Measurements from ENCODE around the gene SNX25. TPM values are rescaled to one million over a fixed set of nuclear protein-coding genes. Genes with fewer than 3 reads are reported as not detected.
"Not testable (repeated sequence)": the region's sequence is repeated elsewhere in the genome, so short reads cannot be mapped to it uniquely, and the experiment has no call there.

Gene SNX25
- total and polyA plus RNA-seq, 4 donors: 18.3 to 33.5 (median 24.8) TPM

- H3K27me3 ChIP-seq (ENCODE audit: control insufficient read depth, insufficient read depth, low read length); H3K36me3 ChIP-seq (ENCODE audit: control insufficient read depth, insufficient read depth, low read length); H3K4me3 ChIP-seq (ENCODE audit: low read depth, low read length); H3K9me3 ChIP-seq (ENCODE audit: control insufficient read depth, insufficient read depth, low read length); DNase-seq (ENCODE audit: low read depth in 4 of 6, low spot score in 6 of 6); H3K4me1 ChIP-seq (ENCODE audit: control insufficient read depth, insufficient read depth, low read length); H3K27ac ChIP-seq (ENCODE audit: low read depth, low read length): not testable (repeated sequence)
- no CpG with 5 or more reads among the region's 32 CpGs for WGBS (ENCODE audit: insufficient coverage)
Observed at GRCh38 chr4:185240486-185240885, 31.1 kb downstream of the SNX25 start.

GRCh38 chr4:185242749-185243533 lies 33.5 kb downstream of the SNX25 start:
- WGBS (ENCODE audit: insufficient coverage): 83% methylated on average over 1 of the region's 6 CpGs

DNA sequence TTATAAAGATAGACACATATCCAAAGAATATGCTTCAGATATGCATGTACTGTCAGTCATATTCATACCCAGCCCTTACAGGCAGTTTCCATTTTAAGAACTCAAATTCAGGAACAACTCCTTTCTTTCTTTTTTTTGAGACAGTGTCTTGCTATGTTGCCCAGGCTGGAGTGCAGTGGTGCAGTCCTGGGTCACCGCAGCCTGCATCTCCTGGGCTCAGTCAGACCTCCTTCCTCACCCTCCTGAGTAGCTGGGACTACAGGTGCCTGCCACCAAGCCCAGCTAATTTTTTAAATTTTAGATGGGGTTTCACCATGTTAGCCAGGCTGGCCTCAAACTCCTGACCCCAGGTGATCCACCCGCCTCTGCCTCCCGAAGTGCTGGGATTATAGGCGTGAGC lies 34.5 kb downstream of the SNX25 start:
- no peaks in the 10 kb centered on the region for H3K4me1 ChIP-seq (ENCODE audit: control insufficient read depth, insufficient read depth, low read length)
- no peaks in the 10 kb centered on the region for H3K9me3 ChIP-seq (ENCODE audit: control insufficient read depth, insufficient read depth, low read length)
- H3K27me3 ChIP-seq (ENCODE audit: control insufficient read depth, insufficient read depth, low read length): no peaks in the 10 kb centered on the region
- H3K27ac ChIP-seq (ENCODE audit: low read depth, low read length): no peak overlapping the region
- no peaks in the 10 kb centered on the region for H3K36me3 ChIP-seq (ENCODE audit: control insufficient read depth, insufficient read depth, low read length)
- no peak overlapping the region for H3K4me3 ChIP-seq (ENCODE audit: low read depth, low read length)
- no peak for DNase-seq (ENCODE audit: low read depth in 4 of 6, low spot score in 6 of 6)
- WGBS (ENCODE audit: insufficient coverage): 80% methylated on average over 1 of the region's 4 CpGs

More at GRCh38 chr4:185242749-185243533, 33.5 kb downstream of the SNX25 start:
- Histone ChIP-seq H3K27me3 (ENCODE audit: control insufficient read depth, insufficient read depth, low read length) (no peaks in the 10 kb centered on the region), H3K4me1 (ENCODE audit: control insufficient read depth, insufficient read depth, low read length) (no peaks in the 10 kb centered on the region), H3K9me3 (ENCODE audit: control insufficient read depth, insufficient read depth, low read length) (no peaks in the 10 kb centered on the region), H3K36me3 (ENCODE audit: control insufficient read depth, insufficient read depth, low read length) (no peaks in the 10 kb centered on the region), H3K4me3 (ENCODE audit: low read depth, low read length) (no peak overlapping the region), H3K27ac (ENCODE audit: low read depth, low read length) (peak overlapping the region; percentile 47)
- peak in 1 of 6 donors; percentile 50 for DNase-seq (ENCODE audit: low read depth in 4 of 6, low spot score in 6 of 6)

DNA sequence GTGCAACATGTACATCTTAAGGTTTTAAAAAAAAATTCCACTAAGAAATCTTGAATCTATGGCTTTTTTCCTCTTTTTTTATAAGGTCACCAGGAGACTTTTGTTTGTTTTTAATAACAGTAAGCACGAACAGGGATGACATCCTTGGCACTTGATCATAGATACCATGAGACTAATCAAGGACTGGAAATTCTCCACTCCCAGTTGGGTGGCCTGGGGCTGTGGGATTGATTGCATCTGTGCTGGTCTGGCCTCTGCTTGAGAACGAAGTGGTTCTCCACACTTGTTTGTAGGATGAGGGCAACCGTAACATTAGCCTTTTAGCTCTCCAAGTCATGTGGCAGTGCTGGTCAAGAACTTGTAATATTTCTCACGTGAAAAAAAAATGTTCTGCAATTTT lies 35.4 kb downstream of the SNX25 start:
- no peaks in the 10 kb centered on the region for H3K36me3 ChIP-seq (ENCODE audit: control insufficient read depth, insufficient read depth, low read length)
- no peaks in the 10 kb centered on the region for H3K9me3 ChIP-seq (ENCODE audit: control insufficient read depth, insufficient read depth, low read length)
- H3K27ac ChIP-seq (ENCODE audit: low read depth, low read length): no peak overlapping the region
- WGBS (ENCODE audit: insufficient coverage): 60% methylated on average over 1 of the region's 4 CpGs
- no peaks in the 10 kb centered on the region for H3K27me3 ChIP-seq (ENCODE audit: control insufficient read depth, insufficient read depth, low read length)
- H3K4me1 ChIP-seq (ENCODE audit: control insufficient read depth, insufficient read depth, low read length): no peaks in the 10 kb centered on the region
- DNase-seq (ENCODE audit: low read depth in 4 of 6, low spot score in 6 of 6): no peak
- H3K4me3 ChIP-seq (ENCODE audit: low read depth, low read length): no peak overlapping the region

DNA sequence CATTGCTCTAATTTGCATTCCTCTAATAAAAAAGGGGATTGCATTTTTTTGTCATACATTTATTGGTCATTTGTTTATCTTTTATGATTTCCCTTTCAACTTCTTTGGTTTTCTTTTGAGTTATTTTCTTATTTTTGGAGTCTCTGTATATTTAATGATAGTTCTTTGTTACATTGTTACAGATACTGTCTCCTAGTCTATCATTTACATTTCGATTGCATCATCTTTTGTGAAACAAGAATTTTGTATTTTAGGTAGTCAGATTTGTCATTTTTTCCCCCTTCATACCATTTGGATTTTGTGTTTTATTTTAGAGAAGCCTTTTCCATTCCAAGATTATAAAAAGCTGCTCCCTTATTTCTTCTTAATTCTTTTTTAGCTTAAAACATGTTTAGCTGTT lies 37.1 kb downstream of the SNX25 start:
- H3K27me3 ChIP-seq (ENCODE audit: control insufficient read depth, insufficient read depth, low read length): no peaks in the 10 kb centered on the region
- H3K4me1 ChIP-seq (ENCODE audit: control insufficient read depth, insufficient read depth, low read length): no peaks in the 10 kb centered on the region
- no peaks in the 10 kb centered on the region for H3K36me3 ChIP-seq (ENCODE audit: control insufficient read depth, insufficient read depth, low read length)
- no CpG with 5 or more reads among the region's 1 CpG for WGBS (ENCODE audit: insufficient coverage)
- H3K4me3 ChIP-seq (ENCODE audit: low read depth, low read length): no peak overlapping the region
- no peak for DNase-seq (ENCODE audit: low read depth in 4 of 6, low spot score in 6 of 6)
- H3K27ac ChIP-seq (ENCODE audit: low read depth, low read length): no peak overlapping the region
- no peaks in the 10 kb centered on the region for H3K9me3 ChIP-seq (ENCODE audit: control insufficient read depth, insufficient read depth, low read length)

DNA sequence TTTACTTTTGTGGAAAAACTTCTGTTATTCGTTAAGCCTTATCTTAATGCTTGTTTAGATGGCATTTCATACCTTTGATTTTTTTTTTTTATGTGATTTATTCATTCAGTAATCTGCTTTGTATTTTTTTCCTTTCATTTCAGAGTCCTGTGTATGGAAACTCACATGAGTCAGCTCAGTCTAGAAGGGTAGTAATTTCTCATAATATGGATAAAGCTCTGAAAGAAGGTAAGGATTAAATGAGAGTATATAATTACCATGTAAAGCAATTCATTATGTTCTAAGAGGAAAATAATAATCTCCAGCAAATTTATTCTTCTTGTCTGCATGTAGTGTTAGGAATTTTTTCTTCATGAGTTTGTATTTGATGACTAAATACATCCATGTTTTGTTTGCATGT lies 37.8 kb downstream of the SNX25 start:
- no peak for DNase-seq (ENCODE audit: low read depth in 4 of 6, low spot score in 6 of 6)
- Histone ChIP-seq H3K36me3 (ENCODE audit: control insufficient read depth, insufficient read depth, low read length) (no peaks in the 10 kb centered on the region), H3K27me3 (ENCODE audit: control insufficient read depth, insufficient read depth, low read length) (no peaks in the 10 kb centered on the region), H3K27ac (ENCODE audit: low read depth, low read length) (no peak overlapping the region), H3K4me1 (ENCODE audit: control insufficient read depth, insufficient read depth, low read length) (no peaks in the 10 kb centered on the region), H3K4me3 (ENCODE audit: low read depth, low read length) (no peak overlapping the region), H3K9me3 (ENCODE audit: control insufficient read depth, insufficient read depth, low read length) (no peaks in the 10 kb centered on the region)
- no CpG with 5 or more reads among the region's 1 CpG for WGBS (ENCODE audit: insufficient coverage)

DNA sequence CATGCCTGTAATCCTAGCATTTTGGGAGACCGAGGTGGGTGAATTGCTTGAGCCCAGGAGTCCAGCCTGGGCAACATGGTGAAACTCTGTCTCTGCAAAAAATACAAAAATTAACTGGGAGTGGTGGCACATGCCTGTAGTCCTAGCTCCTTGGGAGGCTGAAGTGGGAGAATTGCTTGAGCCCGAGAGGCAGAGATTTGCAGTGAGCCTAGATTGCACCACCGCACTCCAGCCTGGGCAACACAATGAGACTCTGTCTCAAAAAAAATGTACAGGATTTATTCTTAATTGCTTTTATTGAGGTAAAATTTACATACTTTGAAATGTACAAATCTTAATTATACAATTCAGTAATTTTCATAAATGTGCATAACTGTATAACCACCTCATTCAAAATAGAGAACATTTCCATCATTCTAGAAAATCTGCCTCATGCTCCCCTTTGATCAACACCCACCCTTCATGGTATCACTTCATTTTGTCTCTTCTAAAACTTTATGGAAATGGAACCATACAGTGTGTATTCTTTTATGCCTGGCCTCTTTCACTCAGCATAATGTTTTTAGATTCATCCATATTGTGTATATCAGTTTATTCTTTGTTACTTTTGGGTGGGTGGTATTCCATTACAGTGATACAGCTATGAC lies 39.1 kb downstream of the SNX25 start:
- Histone ChIP-seq H3K27ac (ENCODE audit: low read depth, low read length) (no peak overlapping the region), H3K27me3 (ENCODE audit: control insufficient read depth, insufficient read depth, low read length) (no peaks in the 10 kb centered on the region), H3K4me1 (ENCODE audit: control insufficient read depth, insufficient read depth, low read length) (no peaks in the 10 kb centered on the region), H3K36me3 (ENCODE audit: control insufficient read depth, insufficient read depth, low read length) (no peaks in the 10 kb centered on the region), H3K9me3 (ENCODE audit: control insufficient read depth, insufficient read depth, low read length) (no peaks in the 10 kb centered on the region), H3K4me3 (ENCODE audit: low read depth, low read length) (no peak overlapping the region)
- WGBS (ENCODE audit: insufficient coverage): 100% methylated on average over 1 of the region's 3 CpGs
- no peak for DNase-seq (ENCODE audit: low read depth in 4 of 6, low spot score in 6 of 6)

DNA sequence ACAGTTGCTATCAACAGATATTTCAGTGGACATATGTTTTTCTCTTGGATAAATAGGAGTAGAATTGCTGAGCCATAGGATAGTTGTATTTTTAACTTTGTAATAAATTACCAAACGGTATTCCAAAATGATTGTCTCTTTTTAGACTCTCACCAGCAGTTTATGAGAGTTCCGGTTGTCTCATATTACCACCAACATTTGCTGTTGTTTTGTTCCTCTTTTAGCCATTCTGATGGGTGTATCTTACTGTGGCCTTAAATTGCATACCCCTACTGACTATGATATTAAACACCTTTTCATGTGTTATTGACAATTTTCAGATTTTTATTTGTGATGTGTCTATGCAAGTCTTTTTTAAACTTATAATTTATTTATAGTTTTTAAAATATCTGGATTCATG lies 39.7 kb downstream of the SNX25 start:
- no peak overlapping the region for H3K27ac ChIP-seq (ENCODE audit: low read depth, low read length)
- H3K4me1 ChIP-seq (ENCODE audit: control insufficient read depth, insufficient read depth, low read length): no peaks in the 10 kb centered on the region
- H3K27me3 ChIP-seq (ENCODE audit: control insufficient read depth, insufficient read depth, low read length): no peaks in the 10 kb centered on the region
- no CpG with 5 or more reads among the region's 2 CpGs for WGBS (ENCODE audit: insufficient coverage)
- no peak overlapping the region for H3K4me3 ChIP-seq (ENCODE audit: low read depth, low read length)
- DNase-seq (ENCODE audit: low read depth in 4 of 6, low spot score in 6 of 6): no peak
- no peaks in the 10 kb centered on the region for H3K36me3 ChIP-seq (ENCODE audit: control insufficient read depth, insufficient read depth, low read length)
- H3K9me3 ChIP-seq (ENCODE audit: control insufficient read depth, insufficient read depth, low read length): no peaks in the 10 kb centered on the region

DNA sequence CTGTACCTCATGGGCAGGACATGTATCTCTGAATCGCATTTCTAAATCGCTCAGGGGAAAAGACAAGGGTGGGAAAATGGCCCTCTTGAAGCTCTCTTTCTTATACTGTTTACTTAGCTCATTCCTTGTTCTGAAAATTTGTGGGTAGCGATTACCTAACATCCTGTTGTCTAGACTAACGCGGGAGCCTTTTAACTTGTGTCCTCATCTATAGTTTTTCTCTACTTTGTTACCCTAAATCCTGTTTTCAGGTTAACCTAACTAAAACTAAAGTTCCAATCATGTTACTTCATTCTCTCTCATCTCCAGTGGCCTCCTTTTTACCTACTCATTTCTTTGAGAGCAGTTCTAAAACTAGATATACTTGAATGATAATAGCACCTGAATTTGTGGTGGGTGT lies 45.0 kb downstream of the SNX25 start:
- no peaks in the 10 kb centered on the region for H3K27me3 ChIP-seq (ENCODE audit: control insufficient read depth, insufficient read depth, low read length)
- DNase-seq (ENCODE audit: low read depth in 4 of 6, low spot score in 6 of 6): no peak
- no peak overlapping the region for H3K4me3 ChIP-seq (ENCODE audit: low read depth, low read length)
- H3K27ac ChIP-seq (ENCODE audit: low read depth, low read length): no peak overlapping the region
- H3K9me3 ChIP-seq (ENCODE audit: control insufficient read depth, insufficient read depth, low read length): no peaks in the 10 kb centered on the region
- peaks cover 4% of the 10 kb centered on the region for H3K4me1 ChIP-seq (ENCODE audit: control insufficient read depth, insufficient read depth, low read length)
- 96% methylated on average over 3 of the region's 5 CpGs for WGBS (ENCODE audit: insufficient coverage)
- no peaks in the 10 kb centered on the region for H3K36me3 ChIP-seq (ENCODE audit: control insufficient read depth, insufficient read depth, low read length)

- H3K27me3 ChIP-seq (ENCODE audit: control insufficient read depth, insufficient read depth, low read length): no peaks in the 10 kb centered on the region
- no peak overlapping the region for H3K4me3 ChIP-seq (ENCODE audit: low read depth, low read length)
- H3K27ac ChIP-seq (ENCODE audit: low read depth, low read length): no peak overlapping the region
- peaks cover 4% of the 10 kb centered on the region for H3K4me1 ChIP-seq (ENCODE audit: control insufficient read depth, insufficient read depth, low read length)
- no CpG with 5 or more reads among the region's 3 CpGs for WGBS (ENCODE audit: insufficient coverage)
- H3K36me3 ChIP-seq (ENCODE audit: control insufficient read depth, insufficient read depth, low read length): no peaks in the 10 kb centered on the region
- DNase-seq (ENCODE audit: low read depth in 4 of 6, low spot score in 6 of 6): no peak
- no peaks in the 10 kb centered on the region for H3K9me3 ChIP-seq (ENCODE audit: control insufficient read depth, insufficient read depth, low read length)
Observed at GRCh38 chr4:185255868-185256267, 46.5 kb downstream of the SNX25 start.
